LHCN-M2 (cell line): ENCODE data around the gene MAPKAPK5. TPM values are rescaled to one million over a fixed set of nuclear protein-coding genes. Genes with fewer than 3 reads are reported as not detected.

Source experiments
- total RNA-seq: library from RNA; depleted of rRNA; stranded (reverse); fragments of >200 nt; gene quantifications from 2 replicates; pipeline ENCODE4 v1.2.3, GENCODE V29; 2014; rRNA removed

The MAPKAPK5 gene
- total RNA-seq, 1 experiment from 2014 or later: 56.4 TPM

Other genes starting within 250 kb of the MAPKAPK5 start
- gene ATXN2, start 242.9 kb upstream of the MAPKAPK5 start, total RNA-seq: 15.5 and 21.5 TPM in 2 replicates
- 18.5 and 19.5 TPM in 2 replicates for gene BRAP, start 156.3 kb upstream of the MAPKAPK5 start, total RNA-seq
- gene ACAD10, start 156.2 kb upstream of the MAPKAPK5 start, total RNA-seq: 9.3 and 11.8 TPM in 2 replicates
- 4.5 and 5.8 TPM in 2 replicates for gene ALDH2, start 75.3 kb upstream of the MAPKAPK5 start, total RNA-seq
- gene TMEM116, start 170.9 kb downstream of the MAPKAPK5 start, total RNA-seq: 10.6 and 14.8 TPM in 2 replicates
- gene ERP29, start 171.2 kb downstream of the MAPKAPK5 start, total RNA-seq: 38.7 and 50.6 TPM in 2 replicates